Colonic mucosa (tissue), 4 donors: ENCODE measurements around the gene FLT1. TPM values are rescaled to one million over a fixed set of nuclear protein-coding genes. Genes with fewer than 3 reads are reported as not detected.

Experiments used
- DNase-seq: peaks from one replicate; pipeline ENCODE4 v3.0.0-alpha.2; 2020
- H3K27ac ChIP-seq: fragments of 200-600 bp; one replicate; pipeline ENCODE4 v1.8.0; 2021
- H3K27me3 ChIP-seq: fragments of 200-600 bp; one replicate; pipeline ENCODE4 v1.8.0; 2021
- H3K36me3 ChIP-seq: fragments of 200-600 bp; one replicate; pipeline ENCODE4 v1.8.0; 2021
- H3K4me1 ChIP-seq: fragments of 200-600 bp; one replicate; pipeline ENCODE4 v1.8.0; 2021; ENCODE audit warnings: mild to moderate bottlenecking
- H3K4me3 ChIP-seq: fragments of 200-600 bp; one replicate; pipeline ENCODE4 v1.8.0; 2021
- H3K9ac ChIP-seq, 2 donors: one replicate each; pipeline ENCODE4 v1.7.0; 2013; ENCODE audit warnings: control low read depth in 2 of 2, low read depth in 2 of 2, low read length in 2 of 2
- H3K9me3 ChIP-seq: fragments of 200-600 bp; one replicate; pipeline ENCODE4 v1.8.0; 2021
- CTCF ChIP-seq: fragments of 200-600 bp; IDR thresholded peaks from one replicate; pipeline ENCODE4 v1.8.0; 2022; ENCODE audit warnings: antibody characterized with exemption, mild to moderate bottlenecking
- intact Hi-C: fragments of 100-400 bp; cut with DNase I; formaldehyde crosslinking; loops from one replicate; pipeline ENCODE4 v1.14.1; 2022
- total RNA-seq, 2 donors: library from RNA; stranded (reverse); fragmentation: NEBNext Ultra II Directional in 1 of 2; extraction: Animal tissue kit (Norgen Biotek cat#: 25700) in 1 of 2; gene quantifications; one replicate each; pipeline ENCODE4 v1.2.1, GENCODE V29; 2021
- donor health status: healthy.
- donor health status: DM: no; HTN: no; CAD: no.
- donor health status: DM: no; HTN: no; CAD: no.

The FLT1 gene
- total RNA-seq, 2 donors from 2014 or later = 4.7 to 16.6 TPM

DNA sequence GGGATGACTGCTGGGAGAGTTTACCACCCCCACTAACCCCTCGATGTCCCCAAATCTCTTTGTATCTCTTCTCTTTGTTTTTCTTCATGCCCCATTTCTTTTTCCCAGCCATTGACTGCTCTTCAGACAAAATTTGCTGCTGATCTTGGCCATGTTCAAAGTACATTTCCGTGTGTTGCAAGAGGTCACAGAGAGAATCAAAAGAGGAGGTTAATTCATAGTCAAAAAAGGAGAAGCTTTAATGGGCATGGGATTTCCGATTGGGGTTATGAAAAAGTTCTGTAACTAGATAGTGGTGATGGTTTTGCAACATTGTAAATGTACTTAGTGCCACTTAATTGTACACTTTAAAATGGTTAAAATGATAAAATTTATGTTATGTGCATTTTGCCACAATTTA, 121.1 kb downstream of the FLT1 start:
- H3K4me3 ChIP-seq = no peak overlapping the region
- no peak overlapping the region for H3K9ac ChIP-seq

DNA sequence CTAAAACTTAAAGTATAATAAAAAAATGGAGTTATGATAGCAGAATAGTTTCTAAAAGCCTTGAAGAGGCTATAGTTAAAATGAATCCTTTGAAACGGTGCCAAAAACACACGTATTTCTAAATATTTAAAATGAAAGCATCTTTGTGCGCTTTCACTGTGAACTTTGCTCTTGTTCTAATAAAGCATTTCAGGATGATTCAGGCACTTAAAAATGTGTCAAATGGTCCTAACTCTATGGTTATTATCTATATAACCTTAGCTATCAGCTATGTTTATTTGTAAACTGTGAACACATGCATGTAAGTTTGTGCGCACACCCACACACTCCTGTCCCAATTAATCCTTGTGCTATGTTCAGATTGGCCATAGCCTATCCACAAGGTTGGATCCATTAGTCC, 124.5 kb downstream of the FLT1 start:
- DNase-seq = no peak
- H3K4me1 ChIP-seq = no peaks in the 10 kb centered on the region
- H3K9me3 ChIP-seq = no peaks in the 10 kb centered on the region
- no peak overlapping the region for H3K9ac ChIP-seq
- no peak overlapping the region for H3K27ac ChIP-seq
- H3K27me3 ChIP-seq = no peaks in the 10 kb centered on the region
- intact Hi-C loops = no loop called here
- no peak overlapping the region for H3K4me3 ChIP-seq
- TF ChIP-seq CTCF = no peak
- H3K36me3 ChIP-seq = no peaks in the 10 kb centered on the region

More for the DNA sequence above, 121.1 kb downstream of the FLT1 start:
- Histone ChIP-seq H3K4me1 (no peaks in the 10 kb centered on the region), H3K36me3 (no peaks in the 10 kb centered on the region), H3K27ac (no peak overlapping the region), H3K27me3 (no peaks in the 10 kb centered on the region), H3K9me3 (no peaks in the 10 kb centered on the region)
- TF ChIP-seq CTCF = no peak
- intact Hi-C loops = no loop called here
- no peak for DNase-seq

GRCh38 chr13:28358708-28359107, 136.2 kb downstream of the FLT1 start:
- H3K4me1 ChIP-seq = no peaks in the 10 kb centered on the region
- intact Hi-C loops = no loop called here

GRCh38 chr13:28357911-28358433, 137.0 kb downstream of the FLT1 start:
- Histone ChIP-seq H3K4me1 (no peaks in the 10 kb centered on the region), H3K27me3 (no peaks in the 10 kb centered on the region), H3K4me3 (no peak overlapping the region), H3K9me3 (no peaks in the 10 kb centered on the region), H3K36me3 (no peaks in the 10 kb centered on the region), H3K27ac (no peak overlapping the region), H3K9ac (no peak overlapping the region)
- no peak for DNase-seq
- intact Hi-C loops = no loop called here
- TF ChIP-seq CTCF = no peak

More at GRCh38 chr13:28358708-28359107, 136.2 kb downstream of the FLT1 start:
- Histone ChIP-seq H3K27ac (no peak overlapping the region), H3K9me3 (no peaks in the 10 kb centered on the region), H3K27me3 (no peaks in the 10 kb centered on the region), H3K36me3 (no peaks in the 10 kb centered on the region), H3K4me3 (no peak overlapping the region), H3K9ac (no peak overlapping the region)
- DNase-seq = no peak
- no peak for TF ChIP-seq CTCF

- no peak for TF ChIP-seq CTCF
- no peak overlapping the region for H3K27ac ChIP-seq
- H3K36me3 ChIP-seq = no peaks in the 10 kb centered on the region
- no peak overlapping the region for H3K4me3 ChIP-seq
- no peaks in the 10 kb centered on the region for H3K9me3 ChIP-seq
- H3K27me3 ChIP-seq = no peaks in the 10 kb centered on the region
- intact Hi-C loops = no loop called here
- H3K9ac ChIP-seq = no peak overlapping the region
- no peaks in the 10 kb centered on the region for H3K4me1 ChIP-seq
- no peak for DNase-seq
Observed at GRCh38 chr13:28357247-28357825, 137.6 kb downstream of the FLT1 start.
